ENCODE measurements around the gene TRIM73.
"Not testable (repeated sequence)": the region's sequence is repeated elsewhere in the genome, so short reads cannot be mapped to it uniquely, and the experiment has no call there.

The TRIM73 gene

GRCh38 chr7:75414204-75414603 lies 18.8 kb downstream of the TRIM73 start:
- DNase-seq; in situ Hi-C loops (cut with HindIII; ENCODE audit: low pct_ligation_motif_present, low pct_unique_long_range_greater_than_20kb, low sequenced_read_pairs): not testable (repeated sequence)

DNA sequence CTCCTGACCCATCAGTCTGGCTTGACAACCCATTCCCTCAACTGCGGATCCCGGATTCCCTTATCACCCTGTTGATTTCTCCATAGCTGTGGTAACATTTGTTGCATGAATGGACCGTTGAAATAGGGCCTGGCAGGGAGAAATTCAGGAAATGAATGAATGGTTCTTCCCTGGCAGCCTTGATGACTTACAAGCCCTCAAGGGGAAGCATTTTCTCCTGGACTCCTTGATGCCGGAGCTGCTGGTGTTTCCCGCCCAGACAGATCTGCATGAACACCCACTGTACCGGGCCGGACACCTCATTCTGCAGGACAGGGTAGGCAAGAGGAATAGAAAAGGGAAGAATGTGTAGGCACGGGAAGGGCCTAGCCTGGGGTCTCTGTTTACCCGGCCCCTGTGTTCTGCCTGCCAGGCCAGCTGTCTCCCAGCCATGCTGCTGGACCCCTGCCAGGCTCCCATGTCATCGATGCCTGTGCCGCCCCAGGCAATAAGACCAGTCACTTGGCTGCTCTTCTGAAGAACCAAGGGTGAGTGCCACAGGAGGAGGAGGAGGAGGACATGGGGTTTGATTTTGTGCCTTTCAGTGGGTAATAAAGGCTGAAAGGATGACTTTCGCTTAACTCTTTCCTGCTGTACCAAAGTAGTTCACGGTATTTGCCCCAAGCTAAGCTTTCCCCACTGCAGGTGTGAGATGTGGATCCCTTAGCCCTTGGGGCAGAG lies 19.4 kb downstream of the TRIM73 start:
- in situ Hi-C loops (cut with HindIII; ENCODE audit: low pct_ligation_motif_present, low pct_unique_long_range_greater_than_20kb, low sequenced_read_pairs), result not testable (repeated sequence)
- peak; percentile 46 for DNase-seq

DNA sequence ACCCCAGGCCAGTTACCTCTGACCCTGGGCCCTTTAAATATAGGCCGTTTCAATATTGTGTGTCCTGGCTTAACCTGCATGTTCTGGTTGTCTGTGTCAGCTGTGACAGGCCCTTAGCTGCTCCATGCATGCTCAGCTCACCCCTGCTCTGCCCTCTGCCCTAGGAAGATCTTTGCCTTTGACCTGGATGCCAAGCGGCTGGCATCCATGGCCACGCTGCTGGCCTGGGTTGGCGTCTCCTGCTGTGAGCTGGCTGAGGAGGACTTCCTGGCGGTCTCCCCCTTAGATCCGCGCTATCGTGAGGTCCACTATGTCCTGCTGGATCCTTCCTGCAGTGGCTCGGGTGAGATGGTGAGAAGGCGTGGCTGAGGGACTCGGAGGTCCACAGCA lies 20.0 kb downstream of the TRIM73 start:
- in situ Hi-C loops (cut with HindIII; ENCODE audit: low pct_ligation_motif_present, low pct_unique_long_range_greater_than_20kb, low sequenced_read_pairs); DNase-seq: not testable (repeated sequence)

DNA sequence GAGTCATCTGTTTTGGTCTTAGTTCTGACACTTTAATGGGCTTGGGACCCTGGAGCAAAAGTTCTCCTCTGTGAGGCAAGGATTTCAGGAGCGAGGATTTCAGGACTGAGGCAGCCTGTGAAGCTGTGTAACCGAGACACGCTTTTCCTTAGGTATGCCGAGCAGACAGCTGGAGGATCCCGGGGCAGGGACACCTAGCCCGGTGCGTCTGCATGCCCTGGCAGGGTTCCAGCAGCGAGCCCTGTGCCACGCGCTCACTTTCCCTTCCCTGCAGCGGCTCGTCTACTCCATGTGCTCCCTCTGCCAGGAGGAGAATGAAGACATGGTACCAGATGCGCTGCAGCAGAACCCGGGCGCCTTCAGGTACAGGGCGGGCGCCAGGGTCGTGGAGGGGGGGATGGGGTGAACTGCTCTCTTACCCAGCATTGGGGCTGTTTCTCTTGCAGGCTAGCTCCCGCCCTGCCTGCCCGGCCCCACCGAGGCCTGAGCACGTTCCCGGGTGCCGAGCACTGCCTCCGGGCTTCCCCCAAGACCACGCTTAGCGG lies 20.5 kb downstream of the TRIM73 start:
- DNase-seq; in situ Hi-C loops (cut with HindIII; ENCODE audit: low pct_ligation_motif_present, low pct_unique_long_range_greater_than_20kb, low sequenced_read_pairs): not testable (repeated sequence)

DNA sequence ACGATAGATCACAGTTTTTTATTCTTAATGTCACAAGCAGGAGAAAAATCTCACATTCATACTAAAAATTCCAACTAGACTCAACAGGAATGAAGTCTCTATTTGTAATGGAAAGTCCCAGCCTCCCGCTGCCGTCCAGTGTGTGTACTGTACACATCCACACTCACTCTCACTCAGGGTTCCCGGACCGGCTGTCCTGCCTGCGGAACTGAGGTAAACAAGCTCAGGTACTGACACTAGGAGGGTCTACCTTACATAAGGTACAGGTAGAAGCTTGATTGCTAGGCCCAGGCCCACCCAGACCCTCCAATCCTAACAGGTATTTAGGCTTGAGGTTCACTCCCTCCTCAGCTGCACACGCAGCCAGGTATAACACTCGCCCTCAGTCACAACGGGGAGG lies 21.4 kb downstream of the TRIM73 start:
- in situ Hi-C loops (cut with HindIII; ENCODE audit: low pct_ligation_motif_present, low pct_unique_long_range_greater_than_20kb, low sequenced_read_pairs); DNase-seq: not testable (repeated sequence)

GRCh38 chr7:75418292-75418858 lies 22.9 kb downstream of the TRIM73 start:
- DNase-seq; in situ Hi-C loops (cut with HindIII; ENCODE audit: low pct_ligation_motif_present, low pct_unique_long_range_greater_than_20kb, low sequenced_read_pairs): not testable (repeated sequence)

GRCh38 chr7:75419210-75419609 lies 23.8 kb downstream of the TRIM73 start:
- DNase-seq; in situ Hi-C loops (cut with HindIII; ENCODE audit: low pct_ligation_motif_present, low pct_unique_long_range_greater_than_20kb, low sequenced_read_pairs): not testable (repeated sequence)

- in situ Hi-C loops (cut with HindIII; ENCODE audit: low pct_ligation_motif_present, low pct_unique_long_range_greater_than_20kb, low sequenced_read_pairs); DNase-seq: not testable (repeated sequence)
Measured at GRCh38 chr7:75419693-75420092, 24.3 kb downstream of the TRIM73 start.

GRCh38 chr7:75420152-75420551 lies 24.7 kb downstream of the TRIM73 start:
- DNase-seq; in situ Hi-C loops (cut with HindIII; ENCODE audit: low pct_ligation_motif_present, low pct_unique_long_range_greater_than_20kb, low sequenced_read_pairs): not testable (repeated sequence)

GRCh38 chr7:75421798-75422710 lies 26.6 kb downstream of the TRIM73 start:
- DNase-seq; in situ Hi-C loops (cut with HindIII; ENCODE audit: low pct_ligation_motif_present, low pct_unique_long_range_greater_than_20kb, low sequenced_read_pairs): not testable (repeated sequence)

DNA sequence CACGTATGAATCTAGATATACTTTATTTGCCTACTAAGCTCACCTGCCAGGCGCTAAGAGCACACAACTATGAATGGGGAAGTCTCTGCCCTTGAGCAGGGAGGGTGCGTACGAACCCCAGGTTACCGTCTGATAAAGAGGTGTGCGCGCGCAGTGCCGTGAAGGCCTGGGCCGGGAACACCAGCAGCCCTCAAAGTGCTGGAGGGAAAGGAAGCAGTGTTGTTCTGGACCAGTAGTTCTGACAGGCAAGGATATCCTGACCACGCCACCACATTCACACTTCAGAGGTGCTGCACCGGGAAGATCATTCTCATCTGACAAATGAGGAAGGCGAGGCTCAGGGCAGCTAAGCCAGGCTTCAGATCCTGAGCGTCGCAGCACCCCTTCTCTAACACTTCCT lies 28.1 kb downstream of the TRIM73 start:
- DNase-seq; in situ Hi-C loops (cut with HindIII; ENCODE audit: low pct_ligation_motif_present, low pct_unique_long_range_greater_than_20kb, low sequenced_read_pairs): not testable (repeated sequence)

DNA sequence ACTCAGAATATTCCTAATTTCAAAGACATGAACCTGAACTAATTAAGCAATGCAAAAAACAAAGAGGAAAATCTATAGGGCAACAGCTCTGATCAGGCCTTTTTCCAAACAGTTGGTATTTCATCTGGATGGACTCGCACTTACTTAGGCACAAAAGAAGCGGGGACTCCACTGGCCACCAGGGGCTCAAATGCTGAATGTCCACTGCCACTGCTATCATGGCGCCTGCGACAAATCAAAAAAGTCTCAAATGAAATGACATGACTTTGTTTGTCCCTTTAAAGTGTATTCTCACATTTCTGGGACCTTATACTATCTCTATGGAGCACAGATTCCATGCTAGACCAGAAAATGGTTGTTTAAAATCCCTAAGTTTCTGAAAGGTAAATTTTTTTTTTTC lies 43.6 kb downstream of the TRIM73 start:
- DNase-seq; in situ Hi-C loops (cut with HindIII; ENCODE audit: low pct_ligation_motif_present, low pct_unique_long_range_greater_than_20kb, low sequenced_read_pairs): not testable (repeated sequence)

DNA sequence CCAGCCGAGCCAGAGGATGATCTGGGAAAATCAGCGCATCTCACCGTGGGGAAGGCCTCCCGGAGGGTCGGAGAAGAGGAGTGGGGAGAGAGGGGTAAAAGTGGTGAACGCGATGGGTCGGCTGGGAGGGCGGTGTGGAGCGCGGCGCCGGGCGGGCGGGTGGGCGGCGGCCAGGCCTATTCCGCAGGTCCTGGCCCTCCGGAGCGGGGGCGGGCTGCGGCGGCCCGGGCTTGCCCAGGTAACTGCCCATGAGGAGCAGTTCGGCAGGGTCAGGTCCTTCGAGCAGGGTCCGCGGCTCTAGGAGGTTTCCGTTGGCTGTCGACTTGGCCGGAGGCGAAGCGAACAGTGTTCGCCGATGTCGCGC lies 46.7 kb downstream of the TRIM73 start:
- in situ Hi-C loops (cut with HindIII; ENCODE audit: low pct_ligation_motif_present, low pct_unique_long_range_greater_than_20kb, low sequenced_read_pairs); DNase-seq: not testable (repeated sequence)

GRCh38 chr7:75442465-75443111 lies 47.2 kb downstream of the TRIM73 start:
- DNase-seq, result peak; percentile 38
- in situ Hi-C loops (cut with HindIII; ENCODE audit: low pct_ligation_motif_present, low pct_unique_long_range_greater_than_20kb, low sequenced_read_pairs), result not testable (repeated sequence)

DNA sequence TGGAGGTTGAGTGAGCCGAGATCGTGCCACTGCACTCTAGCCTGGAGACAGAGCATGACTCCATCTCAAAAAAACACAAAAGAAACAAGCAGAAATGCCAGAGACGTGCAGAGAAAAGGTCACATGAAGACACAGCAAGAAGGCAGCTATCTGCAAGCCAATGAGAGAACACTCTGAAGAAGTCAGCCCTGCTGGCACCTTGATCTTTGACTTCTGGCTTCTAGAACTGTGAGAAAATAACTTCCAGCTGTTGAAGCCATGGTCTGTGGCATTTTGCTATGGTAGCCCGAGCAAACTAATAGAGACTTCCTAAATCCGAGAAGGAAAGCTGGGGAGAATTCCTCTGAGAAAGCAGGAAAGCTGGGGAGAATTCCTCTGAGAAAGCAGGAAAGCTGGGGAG lies 54.5 kb downstream of the TRIM73 start:
- in situ Hi-C loops (cut with HindIII; ENCODE audit: low pct_ligation_motif_present, low pct_unique_long_range_greater_than_20kb, low sequenced_read_pairs); DNase-seq: not testable (repeated sequence)

- in situ Hi-C loops (cut with HindIII; ENCODE audit: low pct_ligation_motif_present, low pct_unique_long_range_greater_than_20kb, low sequenced_read_pairs), result not testable (repeated sequence)
Measured at GRCh38 chr7:75452494-75452955, 57.1 kb downstream of the TRIM73 start.

More at GRCh38 chr7:75452494-75452955, 57.1 kb downstream of the TRIM73 start:
- not testable (repeated sequence) for DNase-seq
